K562 (cell line): Measurements from ENCODE around the gene SPZ1. TPM values are rescaled to one million over a fixed set of nuclear protein-coding genes. Genes with fewer than 3 reads are reported as not detected.

Experiments
- ATAC-seq: fragments of 200-7000 bp; cut with Tn5 transposase; 3 replicates; pipeline ENCODE4 v1.9.1; 2020; ENCODE audit warnings: moderate library complexity
- BruUV-seq: library from RNA; stranded (reverse); fragments of 400-500 nt; replicated peaks from 2 replicates; lab custom pipeline; 2021; lab: Mats Ljungman, UMichigan
- CTCF ChIA-PET: fragments of 300-600 bp; formaldehyde crosslinking; extraction: SDS; loops from one replicate; lab custom pipeline; 2021; ENCODE audit warnings: low intra/inter-chr PET ratio; lab: Yijun Ruan, JAX
- POLR2A ChIA-PET: fragments of 300-600, 350-650 bp; sonication (Branson Sonifier 250); formaldehyde crosslinking; extraction: SDS; loops from one replicate; lab custom pipeline; 2021; ENCODE audit warnings: antibody characterized with exemption, inconsistent platforms; lab: Yijun Ruan, JAX
- DNase-seq, 4 experiments: peaks; one replicate each; pipeline versions ENCODE4 v3.0.0 to v3.0.0-alpha.2; 2011 to 2018; ENCODE audit warnings: low spot score in 3 of 4, mixed read lengths in 3 of 4; ENCODE audit errors: extremely low read depth in 1 of 4
- FAIRE-seq: peaks from 2 replicates; lab custom pipeline; 2011; peaks lifted over from hg19 to GRCh38; lab: Jason Lieb, UNC
- H2AFZ ChIP-seq: 2 replicates; pipeline ENCODE4 v1.6.0; 2011; ENCODE audit warnings: low read depth, low read length, control low read depth, inconsistent platforms
- H3K27ac ChIP-seq: fragments of 200-600 bp; 3 replicates; pipeline ENCODE4 v1.8.0; 2011; ENCODE audit warnings: low read depth, mild to moderate bottlenecking, control low read depth, inconsistent platforms, low read length, moderate library complexity, mixed read lengths; ENCODE audit errors: extremely low read depth
- H3K27me3 ChIP-seq, 2 experiments: fragments of 300-600 bp in 1 of 2; 2 replicates in 1 of 2; 3 replicates in 1 of 2; pipeline versions ENCODE4 v1.6.0 to v1.8.0; 2011; ENCODE audit warnings: inconsistent platforms in 2 of 2, low read length in 2 of 2, mild to moderate bottlenecking in 1 of 2, mixed read lengths in 1 of 2, moderate library complexity in 1 of 2; ENCODE audit not compliant: control insufficient read depth in 2 of 2, insufficient read depth in 2 of 2
- H3K36me3 ChIP-seq: fragments of 300-600 bp; 3 replicates; pipeline ENCODE4 v1.8.0; 2011; ENCODE audit warnings: mild to moderate bottlenecking, low read length, inconsistent platforms; ENCODE audit not compliant: control insufficient read depth, insufficient read depth
- H3K4me1 ChIP-seq, 2 experiments: fragments of 200-600 bp in 1 of 2; replicated peaks in 1 of 2; 2 replicates in 1 of 2; 3 replicates in 1 of 2; pipeline versions ENCODE4 v1.5.1 to v1.8.0; 2011; ENCODE audit warnings: inconsistent platforms in 2 of 2, low read length in 2 of 2, mild to moderate bottlenecking in 1 of 2, mixed read lengths in 1 of 2, moderate library complexity in 1 of 2; ENCODE audit not compliant: control insufficient read depth in 2 of 2, insufficient read depth in 2 of 2
- H3K4me2 ChIP-seq: 2 replicates; pipeline ENCODE4 v1.6.1; 2011; ENCODE audit warnings: low read length, control low read depth, inconsistent platforms, mixed read lengths; ENCODE audit not compliant: insufficient read depth
- H3K4me3 ChIP-seq: fragments of 200-600 bp; sonication (generic), shearing (Covaris generic); 2 replicates; pipeline ENCODE4 v1.5.1; 2016; ENCODE audit warnings: control low read depth, inconsistent platforms
- H3K79me2 ChIP-seq: fragments of 200-600 bp; 3 replicates; pipeline ENCODE4 v1.8.0; 2011; ENCODE audit warnings: low read length, inconsistent platforms; ENCODE audit not compliant: control insufficient read depth, insufficient read depth
- H3K9ac ChIP-seq, 2 experiments: 2 replicates each; pipeline versions ENCODE4 v1.6.0 to v1.6.1; 2011; ENCODE audit warnings: low read depth in 2 of 2, low read length in 2 of 2, control low read depth in 1 of 2, inconsistent platforms in 1 of 2, mild to moderate bottlenecking in 1 of 2, mixed read lengths in 1 of 2; ENCODE audit not compliant: insufficient read depth in 1 of 2
- H3K9me1 ChIP-seq: one replicate; pipeline ENCODE4 v1.6.0; 2011; ENCODE audit warnings: inconsistent platforms, mild to moderate bottlenecking, low read length, moderate library complexity; ENCODE audit not compliant: control insufficient read depth, insufficient read depth
- H3K9me3 ChIP-seq: replicated peaks from 2 replicates; pipeline ENCODE4 v1.5.1; 2011; ENCODE audit warnings: low read depth, low read length, inconsistent platforms; ENCODE audit not compliant: control insufficient read depth, insufficient read depth
- H4K20me1 ChIP-seq: replicated peaks from 2 replicates; pipeline ENCODE4 v1.6.1; 2011; ENCODE audit warnings: low read length, inconsistent platforms, mixed read lengths; ENCODE audit not compliant: control insufficient read depth, insufficient read depth
- ARID2 ChIP-seq: fragments of 450-650 bp; IDR thresholded peaks from 2 replicates; pipeline ENCODE4 v1.6.1; 2017; ENCODE audit warnings: antibody characterized with exemption, mild to moderate bottlenecking
- ARNT ChIP-seq, 2 experiments: fragments of 450-650 bp; IDR thresholded peaks; 2 replicates each; pipeline ENCODE4 v1.6.1; 2016; ENCODE audit warnings: mild to moderate bottlenecking in 1 of 2
- BDP1 ChIP-seq: IDR thresholded peaks from 3 replicates; pipeline ENCODE4 v1.6.1; 2011; ENCODE audit not compliant: insufficient read length, insufficient read depth
- CC2D1A ChIP-seq: fragments of 450-650 bp; IDR thresholded peaks from 2 replicates; pipeline ENCODE4 v1.6.1; 2017; ENCODE audit warnings: mild to moderate bottlenecking
- CHD2 ChIP-seq: IDR thresholded peaks from 2 replicates; pipeline ENCODE4 v1.6.1; 2011; ENCODE audit warnings: low read depth, low read length
- ELK1 ChIP-seq: sonication (generic); formaldehyde crosslinking; IDR thresholded peaks from 2 replicates; pipeline ENCODE4 v1.8.1; 2022; ENCODE audit warnings: missing genetic modification reagents
- MYBL2 ChIP-seq, 2 experiments: fragments of 450-650 bp in 1 of 2; sonication (generic) in 1 of 2; formaldehyde crosslinking in 1 of 2; IDR thresholded peaks; 2 replicates each; pipeline versions ENCODE4 v1.6.1 to v1.8.1; 2017 to 2022; ENCODE audit warnings: borderline replicate concordance in 1 of 2, inconsistent platforms in 1 of 2, low read depth in 1 of 2, mild to moderate bottlenecking in 1 of 2, missing genetic modification reagents in 1 of 2, moderate library complexity in 1 of 2
- PPARD ChIP-seq: fragments of 250-450 bp; sonication (Bioruptor Pico); IDR thresholded peaks from 2 replicates; pipeline ENCODE4 v1.8.0; 2022; ENCODE audit warnings: inconsistent platforms, mild to moderate bottlenecking, moderate library complexity
- RAD21 ChIP-seq, 2 experiments: fragments of 250-450 bp in 1 of 2; fragments of 450-650 bp in 1 of 2; sonication (Bioruptor Pico) in 1 of 2; formaldehyde crosslinking in 1 of 2; IDR thresholded peaks in 1 of 2; conservative IDR thresholded peaks in 1 of 2; 2 replicates each; pipeline versions ENCODE4 v1.4.0 to v1.8.0; 2020 to 2022; ENCODE audit warnings: mild to moderate bottlenecking in 2 of 2, moderate library complexity in 1 of 2
- SMAD4 ChIP-seq: fragments of 250-450 bp; sonication (Bioruptor Pico); conservative IDR thresholded peaks from 2 replicates; pipeline ENCODE4 v1.8.0; 2021; ENCODE audit warnings: inconsistent platforms, mild to moderate bottlenecking, moderate library complexity
- SMC3 ChIP-seq: conservative IDR thresholded peaks from 2 replicates; pipeline ENCODE4 v1.6.1; 2011; ENCODE audit warnings: low read depth, low read length, improper control_type of control experiment; ENCODE audit not compliant: insufficient read depth
- STAG1 ChIP-seq: sonication (generic); formaldehyde crosslinking; IDR thresholded peaks from 2 replicates; pipeline ENCODE4 v1.5.0; 2020; ENCODE audit warnings: missing genetic modification reagents, borderline replicate concordance
- ZNF197 ChIP-seq: fragments of 200-800 bp; sonication (Bioruptor generic); IDR thresholded peaks from 2 replicates; pipeline ENCODE4 v1.6.1; 2016; ENCODE audit warnings: low read depth, missing genetic modification characterization, missing compliant biosample characterization
- WGBS: fragments of 100-300 bp; shearing (Covaris generic); methylation state at CpG from one replicate; pipeline ENCODE4 v1.1.6; 2016; ENCODE audit warnings: low coverage, mixed read lengths; ENCODE audit not compliant: insufficient coverage; ENCODE audit errors: missing lambda C conversion rate; 5-methylcytosine and 5-hydroxymethylcytosine counted together
- in situ Hi-C: fragments of 300-500 bp; cut with MboI; formaldehyde crosslinking; loops from 4 replicates; pipeline ENCODE4 v1.15.0; 2018; ENCODE audit warnings: inconsistent platforms, mixed read lengths
- intact Hi-C: fragments of 100-400 bp; cut with micrococcal nuclease; formaldehyde crosslinking; loops from 2 replicates; pipeline ENCODE4 v1.14.2; 2022
- polyA plus RNA-seq, 8 experiments: library from polyadenylated mRNA; depleted of rRNA in 4 of 8; stranded (reverse) in 5 of 8; unstranded in 3 of 8; fragments of >200 nt; fragmentation: Nextera tagmentation in 2 of 8; fragmentation: Illumina TruSeq in 1 of 8; extraction: Ambion mirVana in 2 of 8; extraction: Trizol in 1 of 8; gene quantifications; 2 replicates each; pipeline versions ENCODE4 v1.2.1 to v1.2.3, GENCODE V29; 2011 to 2014; ENCODE audit warnings: inconsistent platforms in 1 of 8, missing spikeins in 1 of 8
- total RNA-seq, 7 experiments: library from RNA; depleted of rRNA in 6 of 7; stranded (reverse); fragments of >200 nt in 6 of 7; fragmentation: Illumina TruSeq in 2 of 7; extraction: Trizol in 2 of 7; gene quantifications; 2 replicates each; pipeline versions ENCODE4 v1.2.1 to v1.2.3, GENCODE V29; 2011 to 2021; ENCODE audit warnings: low replicate concordance in 1 of 7
- TF ChIP-seq, protein P1 (sequence below): fragments of 450-650 bp; formaldehyde crosslinking; IDR thresholded peaks from 2 replicates; pipeline ENCODE4 v1.4.0; 2020; ENCODE audit warnings: mild to moderate bottlenecking, moderate library complexity
- TF ChIP-seq, protein P2 (sequence below), 3 experiments: IDR thresholded peaks in 2 of 3; conservative IDR thresholded peaks in 1 of 3; 2 replicates each; pipeline ENCODE4 v1.5.1; 2011 to 2012; ENCODE audit warnings: low read length in 3 of 3, mild to moderate bottlenecking in 3 of 3, control low read depth in 2 of 3, improper control_type of control experiment in 1 of 3, inconsistent platforms in 1 of 3, low read depth in 1 of 3, mixed read lengths in 1 of 3, moderate library complexity in 1 of 3; ENCODE audit not compliant: insufficient read depth in 2 of 3

The SPZ1 gene
- total and polyA plus RNA-seq, 9 of the 15 experiments (the other 6 are each of a cell fraction or from before 2014, with no cell fraction given), result not detected

DNA sequence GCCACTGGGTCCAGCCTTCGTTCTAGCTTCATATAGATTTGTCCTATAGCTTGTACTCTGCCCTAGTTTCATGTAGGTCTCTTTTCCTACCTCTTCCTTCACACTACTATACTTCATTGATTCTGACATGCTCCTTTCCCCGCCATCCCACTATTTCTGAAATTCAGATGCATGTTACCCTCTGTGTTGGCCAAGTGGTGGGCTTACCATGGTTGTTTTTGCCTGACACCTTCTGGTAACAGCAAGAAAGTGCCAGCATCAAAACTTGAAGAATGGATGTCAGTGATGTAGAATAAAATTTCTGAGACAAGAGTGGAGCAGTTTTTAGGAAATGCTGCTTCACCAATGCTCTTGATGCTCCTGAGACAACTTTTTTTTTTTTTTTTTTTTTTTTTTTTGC is 44.5 kb upstream of the SPZ1 start:
- peak; percentile 78 for ATAC-seq
- H3K4me1 ChIP-seq, result no peaks in the 10 kb centered on the region
- H2AFZ ChIP-seq, result no peak overlapping the region
- ChIA-PET CTCF (interaction anchor here (0.6 to 4.3 kb wide), 2 partner anchors 183 to 857 kb away, joined by 3 to 41 read pairs; no protein-coding TSS in a partner anchor), POLR2A (no interaction called here)
- H3K27me3 ChIP-seq, result no peaks in the 10 kb centered on the region; a peak in 1 of 5 replicates
- BruUV-seq, result no TSS peak
- WGBS, result 50% methylated on average over 2 of the region's 2 CpGs
- no peaks in the 10 kb centered on the region for H3K9me1 ChIP-seq
- in situ Hi-C loops (no loop called here), intact Hi-C loops (loop anchor here (1.0 kb wide), 1 partner anchor 184 kb away; no protein-coding TSS in a partner anchor)
- H3K4me3 ChIP-seq, result no peak overlapping the region
- no peaks in the 10 kb centered on the region for H3K36me3 ChIP-seq
- no peak overlapping the region for H3K9ac ChIP-seq
- DNase-seq, result peak in 2 of 4 experiments; percentile 19 to 41
- H3K4me2 ChIP-seq, result no peak overlapping the region
- no peaks in the 10 kb centered on the region for H3K9me3 ChIP-seq
- peak; percentile 88 for FAIRE-seq
- no peaks in the 10 kb centered on the region for H3K79me2 ChIP-seq
- no peaks in the 10 kb centered on the region for H4K20me1 ChIP-seq
- H3K27ac ChIP-seq, result no peak overlapping the region
- TF ChIP-seq ARID2 (peak; percentile 82), STAG1 (CRISPR knock-in tag) (peak; percentile 16; the same call in 1 of the 2 replicates), BDP1 (no peak), RAD21 (CRISPR knock-in tag; conservative IDR thresholded peaks at IDR 0.05 in 1 of 2, IDR thresholded peaks at IDR 0.05 in 1 of 2) (peak; percentile 65 to 88), PPARD (CRISPR knock-in tag) (no peak), ZNF197 (no peak), CC2D1A (peak; percentile 73), MYBL2 (IDR thresholded peaks at IDR 0.05; ENCODE audit: low read depth) (no peak), MYBL2 (CRISPR knock-in tag; IDR thresholded peaks at IDR 0.05; ENCODE audit: borderline replicate concordance) (no peak), ELK1 (no peak), ARNT (IDR thresholded peaks at IDR 0.05) (0 out of 4 replicates have a peak, but pooled peaks of 1 of the 2 experiments have one; percentile 45), SMC3 (peak; percentile 66), SMAD4 (CRISPR knock-in tag) (no peak), CHD2 (no peak)
- TF ChIP-seq, protein P1, sequence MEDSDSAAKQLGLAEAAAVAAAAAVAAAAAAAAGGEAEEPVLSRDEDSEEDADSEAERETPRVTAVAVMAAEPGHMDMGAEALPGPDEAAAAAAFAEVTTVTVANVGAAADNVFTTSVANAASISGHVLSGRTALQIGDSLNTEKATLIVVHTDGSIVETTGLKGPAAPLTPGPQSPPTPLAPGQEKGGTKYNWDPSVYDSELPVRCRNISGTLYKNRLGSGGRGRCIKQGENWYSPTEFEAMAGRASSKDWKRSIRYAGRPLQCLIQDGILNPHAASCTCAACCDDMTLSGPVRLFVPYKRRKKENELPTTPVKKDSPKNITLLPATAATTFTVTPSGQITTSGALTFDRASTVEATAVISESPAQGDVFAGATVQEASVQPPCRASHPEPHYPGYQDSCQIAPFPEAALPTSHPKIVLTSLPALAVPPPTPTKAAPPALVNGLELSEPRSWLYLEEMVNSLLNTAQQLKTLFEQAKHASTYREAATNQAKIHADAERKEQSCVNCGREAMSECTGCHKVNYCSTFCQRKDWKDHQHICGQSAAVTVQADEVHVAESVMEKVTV, result peak; percentile 56; the same call in 1 of the 2 replicates
- TF ChIP-seq, protein P2, sequence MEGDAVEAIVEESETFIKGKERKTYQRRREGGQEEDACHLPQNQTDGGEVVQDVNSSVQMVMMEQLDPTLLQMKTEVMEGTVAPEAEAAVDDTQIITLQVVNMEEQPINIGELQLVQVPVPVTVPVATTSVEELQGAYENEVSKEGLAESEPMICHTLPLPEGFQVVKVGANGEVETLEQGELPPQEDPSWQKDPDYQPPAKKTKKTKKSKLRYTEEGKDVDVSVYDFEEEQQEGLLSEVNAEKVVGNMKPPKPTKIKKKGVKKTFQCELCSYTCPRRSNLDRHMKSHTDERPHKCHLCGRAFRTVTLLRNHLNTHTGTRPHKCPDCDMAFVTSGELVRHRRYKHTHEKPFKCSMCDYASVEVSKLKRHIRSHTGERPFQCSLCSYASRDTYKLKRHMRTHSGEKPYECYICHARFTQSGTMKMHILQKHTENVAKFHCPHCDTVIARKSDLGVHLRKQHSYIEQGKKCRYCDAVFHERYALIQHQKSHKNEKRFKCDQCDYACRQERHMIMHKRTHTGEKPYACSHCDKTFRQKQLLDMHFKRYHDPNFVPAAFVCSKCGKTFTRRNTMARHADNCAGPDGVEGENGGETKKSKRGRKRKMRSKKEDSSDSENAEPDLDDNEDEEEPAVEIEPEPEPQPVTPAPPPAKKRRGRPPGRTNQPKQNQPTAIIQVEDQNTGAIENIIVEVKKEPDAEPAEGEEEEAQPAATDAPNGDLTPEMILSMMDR (IDR thresholded peaks at IDR 0.05 in 2 of 3, conservative IDR thresholded peaks at IDR 0.05 in 1 of 3; ENCODE audit: insufficient read depth in 2 of 3, low read depth in 1 of 3, low read length in 3 of 3), result peak; percentile 66 to 80 (median 67)
